Thyroid gland (tissue), 4 donors: ENCODE data around the gene JCHAIN.

Experiments used
- CTCF ChIP-seq, 6 experiments: fragments of 200-600 bp in 3 of 6; fragments of 450-650 bp in 3 of 6; sonication (generic) in 3 of 6; IDR thresholded peaks; one replicate each; pipeline ENCODE4 v1.5.1; 2016 to 2019; ENCODE audit warnings: antibody characterized with exemption in 6 of 6, mild to moderate bottlenecking in 2 of 6, inconsistent platforms in 1 of 6, moderate library complexity in 1 of 6
- POLR2A ChIP-seq, 2 donors: fragments of 450-650 bp; IDR thresholded peaks; one replicate each; pipeline ENCODE4 v1.6.1; 2017; ENCODE audit warnings: antibody characterized with exemption in 2 of 2, mild to moderate bottlenecking in 2 of 2, moderate library complexity in 1 of 2

GRCh38 chr4:70637239-70637913 lies 28.9 kb downstream of the JCHAIN start:
- TF ChIP-seq CTCF (IDR thresholded peaks at IDR 0.05): no peak
- TF ChIP-seq POLR2A (IDR thresholded peaks at IDR 0.05): no peak
